Mesothelial cell of epicardium (in vitro differentiated cells): ENCODE data around the gene OTOG. TPM values are rescaled to one million over a fixed set of nuclear protein-coding genes. Genes with fewer than 3 reads are reported as not detected.

Experiments
- DNase-seq, 2 experiments: peaks; one replicate each; pipeline ENCODE4 v3.0.0; 2021; ENCODE audit warnings: low spot score in 2 of 2; ENCODE audit not compliant: unreplicated experiment in 2 of 2
- H3K27ac Mint-ChIP-seq: 2 replicates; pipeline ENCODE4 v1.8.0; 2021; ENCODE audit warnings: mixed read lengths
- H3K27me3 Mint-ChIP-seq: 2 replicates; pipeline ENCODE4 v1.8.0; 2021; ENCODE audit warnings: low read depth, mixed read lengths
- H3K36me3 Mint-ChIP-seq: 2 replicates; pipeline ENCODE4 v1.8.0; 2021; ENCODE audit warnings: mixed read lengths
- H3K4me1 Mint-ChIP-seq: 2 replicates; pipeline ENCODE4 v1.8.0; 2021; ENCODE audit warnings: mixed read lengths
- H3K4me3 Mint-ChIP-seq: 2 replicates; pipeline ENCODE4 v1.8.0; 2021; ENCODE audit warnings: mild to moderate bottlenecking, moderate library complexity, mixed read lengths
- H3K9me3 Mint-ChIP-seq: 2 replicates; pipeline ENCODE4 v1.8.0; 2021; ENCODE audit warnings: mixed read lengths
- total RNA-seq: library from RNA; stranded (reverse); gene quantifications from 3 replicates; pipeline ENCODE4 v1.2.1, GENCODE V29; 2021
- TF ChIP-seq, protein P1 (sequence below): fragments of 200-600 bp; sonication (generic); IDR thresholded peaks from one replicate; pipeline ENCODE4 v1.5.0; 2021; ENCODE audit warnings: antibody characterized with exemption; ENCODE audit not compliant: unreplicated experiment

OTOG gene
- total RNA-seq, 1 donor from 2014 or later, result 1.8 TPM

DNA sequence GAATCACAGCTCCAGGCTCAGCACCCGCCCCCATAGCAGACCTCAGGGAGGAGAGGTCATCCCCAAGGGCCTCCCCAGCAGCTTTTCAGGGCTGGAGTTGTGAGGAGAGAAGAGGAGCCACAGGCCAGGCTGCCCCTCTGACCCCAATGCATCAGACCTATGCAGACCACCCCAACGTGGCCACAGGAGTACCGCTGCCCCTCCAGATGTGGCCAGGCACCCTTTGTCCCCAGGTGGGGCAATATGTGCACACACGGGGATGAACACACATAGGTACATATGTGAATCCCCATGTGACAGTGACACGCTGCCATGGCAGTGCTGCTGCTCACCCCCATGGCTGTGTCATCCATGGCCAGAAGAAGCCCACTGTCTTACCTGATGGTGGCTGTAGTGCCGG, 13.7 kb upstream of the OTOG start:
- TF ChIP-seq, protein P1, sequence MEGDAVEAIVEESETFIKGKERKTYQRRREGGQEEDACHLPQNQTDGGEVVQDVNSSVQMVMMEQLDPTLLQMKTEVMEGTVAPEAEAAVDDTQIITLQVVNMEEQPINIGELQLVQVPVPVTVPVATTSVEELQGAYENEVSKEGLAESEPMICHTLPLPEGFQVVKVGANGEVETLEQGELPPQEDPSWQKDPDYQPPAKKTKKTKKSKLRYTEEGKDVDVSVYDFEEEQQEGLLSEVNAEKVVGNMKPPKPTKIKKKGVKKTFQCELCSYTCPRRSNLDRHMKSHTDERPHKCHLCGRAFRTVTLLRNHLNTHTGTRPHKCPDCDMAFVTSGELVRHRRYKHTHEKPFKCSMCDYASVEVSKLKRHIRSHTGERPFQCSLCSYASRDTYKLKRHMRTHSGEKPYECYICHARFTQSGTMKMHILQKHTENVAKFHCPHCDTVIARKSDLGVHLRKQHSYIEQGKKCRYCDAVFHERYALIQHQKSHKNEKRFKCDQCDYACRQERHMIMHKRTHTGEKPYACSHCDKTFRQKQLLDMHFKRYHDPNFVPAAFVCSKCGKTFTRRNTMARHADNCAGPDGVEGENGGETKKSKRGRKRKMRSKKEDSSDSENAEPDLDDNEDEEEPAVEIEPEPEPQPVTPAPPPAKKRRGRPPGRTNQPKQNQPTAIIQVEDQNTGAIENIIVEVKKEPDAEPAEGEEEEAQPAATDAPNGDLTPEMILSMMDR, result no peak
- Mint-ChIP-seq H3K27ac (no peak overlapping the region), H3K9me3 (no peaks in the 10 kb centered on the region), H3K36me3 (no peaks in the 10 kb centered on the region), H3K4me3 (no peak overlapping the region), H3K27me3 (peaks cover 65% of the 10 kb centered on the region), H3K4me1 (no peaks in the 10 kb centered on the region)
- DNase-seq, result no peak

DNA sequence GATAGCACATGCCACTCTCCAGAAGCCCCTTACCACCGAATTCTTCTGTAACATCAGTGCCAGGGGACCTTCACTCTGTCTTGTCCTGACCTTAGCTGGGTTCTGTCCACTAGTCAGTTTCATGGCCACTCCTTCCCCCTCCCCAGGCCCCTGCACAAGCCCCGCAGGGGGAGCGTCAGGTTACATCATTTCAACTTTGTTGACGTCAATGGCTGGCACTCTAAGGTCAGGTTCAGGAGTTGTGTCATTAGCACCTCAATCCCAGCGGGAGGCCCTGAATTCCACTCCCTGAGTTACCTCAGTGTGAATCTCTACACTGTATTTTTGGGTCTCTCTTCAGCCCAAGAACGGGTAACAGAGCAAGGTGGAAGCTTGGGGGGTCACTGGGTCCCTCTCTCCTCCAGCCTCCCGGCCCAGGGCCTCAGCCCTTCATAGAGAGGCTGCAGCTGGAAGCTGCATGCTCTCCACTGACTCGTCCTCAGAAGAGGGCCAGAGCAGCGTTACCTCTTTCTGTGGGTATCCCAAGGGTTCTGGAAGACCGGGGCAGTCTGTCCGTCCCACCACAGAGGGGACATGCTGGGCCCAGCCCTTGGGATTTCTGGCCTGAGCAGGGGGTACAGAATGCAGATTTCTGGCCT, 13.2 kb upstream of the OTOG start:
- Mint-ChIP-seq H3K27ac (no peak overlapping the region), H3K27me3 (peaks cover 63% of the 10 kb centered on the region), H3K36me3 (no peaks in the 10 kb centered on the region), H3K4me3 (no peak overlapping the region), H3K9me3 (no peaks in the 10 kb centered on the region), H3K4me1 (no peaks in the 10 kb centered on the region)
- TF ChIP-seq, protein P1, result no peak
- DNase-seq, result no peak

DNA sequence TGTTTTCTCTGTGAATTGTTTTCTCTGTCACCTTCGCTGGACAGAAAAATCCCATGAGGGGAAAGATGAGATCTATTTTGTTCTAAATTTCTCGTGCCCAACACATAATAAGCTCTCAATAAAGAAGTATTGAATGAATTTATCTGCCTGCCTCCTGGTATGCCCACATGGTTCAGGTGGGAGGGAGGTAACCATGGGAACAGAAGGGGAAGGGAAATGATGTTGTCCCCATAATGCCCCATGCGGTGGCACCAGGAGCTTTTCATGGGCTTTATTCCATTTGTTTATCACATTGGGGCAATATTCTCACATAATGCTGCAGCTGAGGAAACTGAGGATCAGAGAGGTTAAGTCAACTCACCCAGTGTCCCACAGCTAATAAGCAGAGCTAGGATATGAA, 11.6 kb upstream of the OTOG start:
- TF ChIP-seq, protein P1, result no peak
- Mint-ChIP-seq H3K36me3 (no peaks in the 10 kb centered on the region), H3K4me3 (no peak overlapping the region), H3K4me1 (no peaks in the 10 kb centered on the region), H3K27me3 (peaks cover 52% of the 10 kb centered on the region), H3K27ac (no peak overlapping the region), H3K9me3 (no peaks in the 10 kb centered on the region)
- DNase-seq, result no peak

DNA sequence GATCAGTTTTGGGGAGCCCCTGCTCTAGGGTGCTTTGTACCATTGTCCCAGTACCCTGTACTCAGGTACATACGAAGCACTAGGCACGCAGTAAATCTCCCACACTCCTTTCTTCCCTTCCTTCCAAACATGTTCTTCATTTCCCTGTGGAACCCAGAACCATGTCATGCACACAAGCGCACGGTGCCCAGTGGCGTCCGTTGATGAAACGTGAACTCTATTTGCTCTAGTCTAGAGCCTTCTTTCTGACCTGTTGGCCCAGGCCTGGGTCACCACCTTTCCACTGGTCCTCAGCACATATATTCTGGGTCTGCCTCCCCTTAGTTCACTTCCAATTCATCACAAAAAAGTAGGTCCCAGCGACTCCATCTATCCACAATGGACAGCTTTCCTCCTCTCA, 9.8 kb upstream of the OTOG start:
- no peaks in the 10 kb centered on the region for H3K9me3 Mint-ChIP-seq
- TF ChIP-seq, protein P1, result no peak
- DNase-seq, result no peak
- H3K27ac Mint-ChIP-seq, result no peak overlapping the region
- no peak overlapping the region for H3K4me3 Mint-ChIP-seq
- H3K36me3 Mint-ChIP-seq, result no peaks in the 10 kb centered on the region
- no peaks in the 10 kb centered on the region for H3K4me1 Mint-ChIP-seq
- H3K27me3 Mint-ChIP-seq, result peaks cover 55% of the 10 kb centered on the region

DNA sequence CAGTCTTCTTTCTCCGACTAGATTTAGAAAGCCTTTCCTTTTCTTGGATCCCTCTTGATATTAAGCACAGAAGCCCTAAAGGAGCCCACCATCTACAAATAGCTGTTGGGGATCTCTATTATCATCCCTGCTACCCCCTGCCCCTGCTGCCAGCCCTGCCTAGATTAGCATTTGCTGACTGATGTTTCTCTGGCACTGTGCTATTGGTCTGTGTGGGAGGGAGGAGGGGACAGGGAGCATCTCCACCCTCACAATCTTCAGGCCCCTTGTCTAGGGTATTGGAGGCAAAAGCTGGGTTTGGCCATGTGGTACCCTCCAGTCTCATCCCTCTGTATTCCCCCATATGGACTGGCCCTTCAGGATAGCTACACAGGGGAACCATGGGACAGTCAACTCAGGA, 9.0 kb upstream of the OTOG start:
- Mint-ChIP-seq H3K4me3 (no peak overlapping the region), H3K27me3 (peaks cover 56% of the 10 kb centered on the region), H3K4me1 (no peaks in the 10 kb centered on the region), H3K27ac (no peak overlapping the region), H3K36me3 (no peaks in the 10 kb centered on the region), H3K9me3 (no peaks in the 10 kb centered on the region)
- TF ChIP-seq, protein P1, result no peak
- no peak for DNase-seq

DNA sequence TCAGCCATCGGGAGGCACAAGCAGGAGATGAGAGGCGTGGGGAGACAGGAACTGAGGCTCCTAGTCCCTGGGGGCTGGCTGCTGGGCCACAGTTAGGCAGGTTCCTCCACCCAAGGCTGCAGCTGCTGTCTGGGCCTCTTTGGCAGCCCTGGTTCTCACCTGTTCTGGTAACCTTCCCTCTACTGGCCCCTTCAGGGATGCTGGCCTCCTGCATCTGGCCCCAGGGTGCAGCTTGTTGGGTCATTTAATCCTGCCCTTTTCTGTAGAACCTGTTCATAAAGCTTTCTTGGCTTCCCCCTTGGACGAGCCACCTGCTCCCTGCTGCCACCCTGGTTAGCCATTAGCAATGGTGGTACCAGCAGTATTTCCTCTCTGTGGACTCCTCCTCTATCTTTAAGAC, 8.3 kb upstream of the OTOG start:
- TF ChIP-seq, protein P1, result no peak
- H3K4me3 Mint-ChIP-seq, result no peak overlapping the region
- no peak overlapping the region for H3K27ac Mint-ChIP-seq
- H3K36me3 Mint-ChIP-seq, result no peaks in the 10 kb centered on the region
- DNase-seq, result no peak
- no peaks in the 10 kb centered on the region for H3K4me1 Mint-ChIP-seq
- no peaks in the 10 kb centered on the region for H3K9me3 Mint-ChIP-seq
- peaks cover 60% of the 10 kb centered on the region for H3K27me3 Mint-ChIP-seq
